SK-N-SH (cell line): ENCODE data around the gene ZNF648. TPM values are rescaled to one million over a fixed set of nuclear protein-coding genes. Genes with fewer than 3 reads are reported as not detected.
"Not testable (repeated sequence)": the region's sequence is repeated elsewhere in the genome, so short reads cannot be mapped to it uniquely, and the experiment has no call there.

Experiments used
- CTCF ChIA-PET: fragments of 300-600, 350-600 bp; formaldehyde crosslinking; extraction: SDS; loops from one replicate; lab custom pipeline; 2021; lab: Yijun Ruan, JAX
- POLR2A ChIA-PET: fragments of 350-600 bp; sonication (Branson Sonifier 250); formaldehyde crosslinking; extraction: SDS; loops from one replicate; lab custom pipeline; 2020; ENCODE audit warnings: antibody characterized with exemption, inconsistent platforms; lab: Yijun Ruan, JAX
- DNase-seq: peaks from one replicate; pipeline ENCODE4 v3.0.0; 2012
- H2AFZ ChIP-seq: fragments of 200-600 bp; sonication (generic); 2 replicates; pipeline ENCODE4 v1.8.1; 2016; ENCODE audit warnings: antibody characterized with exemption, mild to moderate bottlenecking, low read depth
- H3F3A ChIP-seq: fragments of 200-600 bp; sonication (generic); replicated peaks from 2 replicates; pipeline ENCODE3; 2016; ENCODE audit warnings: antibody characterized with exemption, mild to moderate bottlenecking; ENCODE audit not compliant: insufficient read depth
- H3K27ac ChIP-seq, 2 experiments: fragments of 200-500 bp in 1 of 2; fragments of 200-600 bp in 1 of 2; sonication (Bioruptor generic) in 1 of 2; sonication (generic), shearing (Covaris generic) in 1 of 2; 2 replicates each; pipeline versions ENCODE4 v1.5.1 to v1.6.1; 2014 to 2016; ENCODE audit warnings: low read depth in 2 of 2, inconsistent platforms in 1 of 2, low read length in 1 of 2, mild to moderate bottlenecking in 1 of 2, mixed read lengths in 1 of 2
- H3K27me3 ChIP-seq: fragments of 200-600 bp; sonication (generic), shearing (Covaris generic); 2 replicates; pipeline ENCODE4 v1.6.1; 2016; ENCODE audit warnings: mixed run types; ENCODE audit not compliant: insufficient read depth
- H3K36me3 ChIP-seq, 2 experiments: fragments of 200-500 bp in 1 of 2; fragments of 200-600 bp in 1 of 2; sonication (Bioruptor generic) in 1 of 2; sonication (generic) in 1 of 2; replicated peaks in 1 of 2; 2 replicates each; pipeline versions ENCODE3 to v1.5.1; 2014 to 2016; ENCODE audit warnings: low read length in 1 of 2, mild to moderate bottlenecking in 1 of 2; ENCODE audit not compliant: insufficient read depth in 2 of 2, control insufficient read depth in 1 of 2
- H3K4me1 ChIP-seq, 2 experiments: fragments of 200-500 bp in 1 of 2; fragments of 200-600 bp in 1 of 2; sonication (Bioruptor generic) in 1 of 2; sonication (generic), shearing (Covaris generic) in 1 of 2; 2 replicates each; pipeline versions ENCODE4 v1.5.1 to v1.6.1; 2014 to 2016; ENCODE audit warnings: low read depth in 1 of 2, low read length in 1 of 2, mixed run types in 1 of 2; ENCODE audit not compliant: insufficient read depth in 2 of 2, control insufficient read depth in 1 of 2
- H3K4me2 ChIP-seq: fragments of 200-600 bp; sonication (generic), shearing (Covaris generic); 2 replicates; pipeline ENCODE4 v1.6.1; 2017; ENCODE audit warnings: mixed run types
- H3K4me3 ChIP-seq, 2 experiments: fragments of 200-500 bp in 1 of 2; fragments of 200-600 bp in 1 of 2; sonication (Bioruptor generic) in 1 of 2; sonication (generic), shearing (Covaris generic) in 1 of 2; 2 replicates each; pipeline versions ENCODE4 v1.5.1 to v1.8.1; 2014 to 2016; ENCODE audit warnings: low read depth in 2 of 2, inconsistent platforms in 1 of 2, low read length in 1 of 2, mild to moderate bottlenecking in 1 of 2, mixed read lengths in 1 of 2, moderate library complexity in 1 of 2
- H3K79me2 ChIP-seq: fragments of 200-600 bp; sonication (generic); 2 replicates; pipeline ENCODE4 v1.8.1; 2017; ENCODE audit warnings: mild to moderate bottlenecking; ENCODE audit not compliant: insufficient read depth
- H3K9ac ChIP-seq: fragments of 200-600 bp; sonication (generic); 2 replicates; pipeline ENCODE4 v1.6.1; 2017; ENCODE audit warnings: mixed run types
- H3K9me2 ChIP-seq: fragments of 200-600 bp; sonication (generic); 2 replicates; pipeline ENCODE4 v1.6.1; 2017; ENCODE audit warnings: mixed run types
- H3K9me3 ChIP-seq: fragments of 200-600 bp; sonication (generic); 2 replicates; pipeline ENCODE4 v1.6.1; 2017; ENCODE audit warnings: mixed run types, mild to moderate bottlenecking, moderate library complexity
- H4K20me1 ChIP-seq: fragments of 200-600 bp; sonication (generic); 2 replicates; pipeline ENCODE4 v1.6.1; 2017; ENCODE audit warnings: mild to moderate bottlenecking, mixed run types; ENCODE audit not compliant: insufficient read depth
- CTCF ChIP-seq: fragments of 200-600 bp; sonication (generic); IDR thresholded peaks from 2 replicates; pipeline ENCODE4 v1.6.1; 2017; ENCODE audit warnings: antibody characterized with exemption, mild to moderate bottlenecking, moderate library complexity
- ELF1 ChIP-seq: IDR thresholded peaks from 2 replicates; pipeline ENCODE4 v1.4.0; 2012
- EZH2phosphoT487 ChIP-seq: fragments of 200-600 bp; sonication (generic); IDR thresholded peaks from 2 replicates; pipeline ENCODE4 v1.6.1; 2017; ENCODE audit warnings: low read depth, mixed run types, mild to moderate bottlenecking, antibody characterized with exemption, moderate library complexity, borderline replicate concordance
- FOSL2 ChIP-seq: IDR thresholded peaks from 2 replicates; pipeline ENCODE4 v1.4.0; 2012; ENCODE audit warnings: low read depth, mild to moderate bottlenecking, moderate library complexity, borderline replicate concordance
- FOXJ3 ChIP-seq: sonication (generic); formaldehyde crosslinking; IDR thresholded peaks from 2 replicates; pipeline ENCODE4 v1.5.1; 2020; ENCODE audit warnings: mild to moderate bottlenecking, missing genetic modification reagents
- FOXM1 ChIP-seq: IDR thresholded peaks from 2 replicates; pipeline ENCODE4 v1.4.0; 2012; ENCODE audit warnings: low read depth, mild to moderate bottlenecking
- GABPA ChIP-seq: IDR thresholded peaks from 2 replicates; pipeline ENCODE4 v1.4.0; 2012; ENCODE audit warnings: low read depth, mild to moderate bottlenecking
- GATA2 ChIP-seq: sonication (generic); formaldehyde crosslinking; IDR thresholded peaks from 2 replicates; pipeline ENCODE4 v1.5.0; 2020; ENCODE audit warnings: mild to moderate bottlenecking, missing genetic modification reagents
- IRF3 ChIP-seq: fragments of 150-350 bp; IDR thresholded peaks from 2 replicates; pipeline ENCODE4 v1.6.1; 2016; ENCODE audit warnings: mild to moderate bottlenecking, low read depth, low read length
- MXI1 ChIP-seq: IDR thresholded peaks from 2 replicates; pipeline ENCODE4 v1.6.1; 2012; ENCODE audit warnings: mild to moderate bottlenecking, low read depth, low read length, improper control_type of control experiment
- NRF1 ChIP-seq: IDR thresholded peaks from 2 replicates; pipeline ENCODE4 v1.6.1; 2012; ENCODE audit warnings: low read depth, mild to moderate bottlenecking, low read length
- POLR2AphosphoS5 ChIP-seq: IDR thresholded peaks from 2 replicates; pipeline ENCODE4 v1.6.1; 2012; ENCODE audit warnings: low read depth, low read length
- RFX5 ChIP-seq: IDR thresholded peaks from 2 replicates; pipeline ENCODE4 v1.6.1; 2012; ENCODE audit warnings: mild to moderate bottlenecking, improper control_type of control experiment, low read length
- SIN3A ChIP-seq: IDR thresholded peaks from 2 replicates; pipeline ENCODE4 v1.6.1; 2012; ENCODE audit warnings: low read depth, mild to moderate bottlenecking, low read length, moderate library complexity, borderline replicate concordance
- SMC3 ChIP-seq: IDR thresholded peaks from 2 replicates; pipeline ENCODE4 v1.6.1; 2012; ENCODE audit warnings: low read depth, low read length, improper control_type of control experiment
- TCF12 ChIP-seq: IDR thresholded peaks from 2 replicates; pipeline ENCODE4 v1.4.0; 2012
- USF1 ChIP-seq: IDR thresholded peaks from 2 replicates; pipeline ENCODE4 v1.4.0; 2012; ENCODE audit warnings: low read depth, borderline replicate concordance
- ZBTB33 ChIP-seq: IDR thresholded peaks from 2 replicates; pipeline ENCODE4 v1.4.0; 2012; ENCODE audit warnings: low read depth, borderline replicate concordance
- WGBS: methylation state at CpG from one replicate; pipeline ENCODE4 v1.1.6; 2017; ENCODE audit warnings: low lambda C conversion rate; 5-methylcytosine and 5-hydroxymethylcytosine counted together
- polyA plus RNA-seq, 3 experiments: library from polyadenylated mRNA; depleted of rRNA; stranded (reverse); fragments of >200 nt; gene quantifications; 2 replicates each; pipeline ENCODE4 v1.2.3, GENCODE V29; 2012
- TF ChIP-seq, protein P1 (sequence below): IDR thresholded peaks from 2 replicates; pipeline ENCODE4 v1.4.0; 2012; ENCODE audit warnings: low read depth

ZNF648 gene
- polyA plus RNA-seq, 1 of the 3 experiments (the other 2 are of a cell fraction) = not detected

- Histone ChIP-seq H3K4me3 (no peak overlapping the region), H2AFZ (no peak overlapping the region), H3K4me2 (no peak overlapping the region), H3K4me1 (no peaks in the 10 kb centered on the region), H3K79me2 (no peaks in the 10 kb centered on the region), H4K20me1 (no peaks in the 10 kb centered on the region), H3K27me3 (no peaks in the 10 kb centered on the region), H3F3A (no peaks in the 10 kb centered on the region), H3K9ac (no peak overlapping the region), H3K9me2 (no peaks in the 10 kb centered on the region), H3K27ac (no peak overlapping the region), H3K9me3 (0 out of 2 replicates have a peak, but pooled peaks cover 3% of the 10 kb centered on the region), H3K36me3 (no peaks in the 10 kb centered on the region)
- ChIA-PET POLR2A (no interaction called here), CTCF (no interaction called here)
- DNase-seq = no peak
- no peak for TF ChIP-seq GABPA
- WGBS = 4% methylated on average over 2 of the region's 2 CpGs
These were observed 12.9 kb downstream of the ZNF648 start for GRCh38 chr1:182048562-182048961.

DNA sequence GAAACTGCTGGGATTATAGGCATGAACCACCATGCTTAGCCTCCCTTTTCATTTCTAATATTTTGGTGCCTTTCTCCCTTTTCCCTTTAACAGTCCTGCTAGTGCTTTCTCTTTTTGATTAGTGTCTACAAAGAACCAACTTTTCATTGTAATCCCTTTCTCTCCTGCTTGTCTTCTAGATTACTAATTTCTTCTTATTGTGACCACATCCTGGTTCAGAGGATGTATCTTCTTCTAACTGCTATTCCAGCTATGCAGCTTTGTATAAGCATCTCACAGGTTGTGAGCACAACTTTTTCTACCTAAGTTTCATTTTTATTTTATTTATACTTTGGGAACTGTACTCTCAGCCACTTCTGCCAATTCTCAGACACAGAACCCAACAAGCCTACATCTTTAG, 14.7 kb downstream of the ZNF648 start:
- H3K79me2 ChIP-seq = no peaks in the 10 kb centered on the region
- no peak for DNase-seq
- no peaks in the 10 kb centered on the region for H4K20me1 ChIP-seq
- no peaks in the 10 kb centered on the region for H3K27me3 ChIP-seq
- no peak overlapping the region for H2AFZ ChIP-seq
- H3K36me3 ChIP-seq = no peaks in the 10 kb centered on the region
- no peak overlapping the region for H3K4me3 ChIP-seq
- no peak overlapping the region for H3K9ac ChIP-seq
- no peak overlapping the region for H3K4me2 ChIP-seq
- H3K9me3 ChIP-seq = 0 out of 2 replicates have a peak, but pooled peaks cover 3% of the 10 kb centered on the region
- TF ChIP-seq RFX5 = no peak
- no peak for TF ChIP-seq FOXJ3 (CRISPR knock-in tag)
- no peak for TF ChIP-seq FOXM1
- no peak for TF ChIP-seq FOSL2
- no peak for TF ChIP-seq ZBTB33
- no peak for TF ChIP-seq SIN3A
- no peak for TF ChIP-seq NRF1
- no peak for TF ChIP-seq ELF1
- TF ChIP-seq, protein P1, sequence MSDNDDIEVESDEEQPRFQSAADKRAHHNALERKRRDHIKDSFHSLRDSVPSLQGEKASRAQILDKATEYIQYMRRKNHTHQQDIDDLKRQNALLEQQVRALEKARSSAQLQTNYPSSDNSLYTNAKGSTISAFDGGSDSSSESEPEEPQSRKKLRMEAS = no peak
- TF ChIP-seq TCF12 = no peak
- no peak for TF ChIP-seq SMC3
- no peak for TF ChIP-seq IRF3
- no peak for TF ChIP-seq USF1
- TF ChIP-seq POLR2AphosphoS5 = no peak
- TF ChIP-seq MXI1 = no peak
- no peak for TF ChIP-seq GATA2
- no peak for TF ChIP-seq CTCF
- no peak for TF ChIP-seq EZH2phosphoT487
- H3K27ac ChIP-seq = no peak overlapping the region
- no peaks in the 10 kb centered on the region for H3F3A ChIP-seq
- no peaks in the 10 kb centered on the region for H3K4me1 ChIP-seq
- H3K9me2 ChIP-seq = no peaks in the 10 kb centered on the region; the same call in 1 of the 2 replicates
- ChIA-PET CTCF (no interaction called here), POLR2A (no interaction called here)

GRCh38 chr1:182045481-182045880, 16.0 kb downstream of the ZNF648 start:
- H3K4me2 ChIP-seq, H3K27me3 ChIP-seq, POLR2A ChIA-PET, H3K79me2 ChIP-seq, H3K9me3 ChIP-seq, CTCF ChIA-PET, H3K9me2 ChIP-seq, H3K27ac ChIP-seq, H4K20me1 ChIP-seq, H3K4me3 ChIP-seq, H3K9ac ChIP-seq, H2AFZ ChIP-seq, DNase-seq, H3K4me1 ChIP-seq, H3K36me3 ChIP-seq, H3F3A ChIP-seq: not testable (repeated sequence)
- 23% methylated on average over 8 of the region's 8 CpGs for WGBS
